Stimulated activated CD8-positive, alpha-beta memory T cell treated with anti-CD3 and anti-CD28 coated beads, Interleukin-7, amount 100 ng/mL, for 1 hour (primary cell): ENCODE measurements around the gene MICAL2.

ENCODE experiments used
- DNase-seq, 2 donors: peaks; one replicate each; pipeline ENCODE4 v3.0.0-alpha.2; 2020; ENCODE audit warnings: low read depth in 2 of 2

Gene MICAL2

GRCh38 chr11:12170984-12171383 lies 60.6 kb downstream of the MICAL2 start:
- DNase-seq = no peak

DNA sequence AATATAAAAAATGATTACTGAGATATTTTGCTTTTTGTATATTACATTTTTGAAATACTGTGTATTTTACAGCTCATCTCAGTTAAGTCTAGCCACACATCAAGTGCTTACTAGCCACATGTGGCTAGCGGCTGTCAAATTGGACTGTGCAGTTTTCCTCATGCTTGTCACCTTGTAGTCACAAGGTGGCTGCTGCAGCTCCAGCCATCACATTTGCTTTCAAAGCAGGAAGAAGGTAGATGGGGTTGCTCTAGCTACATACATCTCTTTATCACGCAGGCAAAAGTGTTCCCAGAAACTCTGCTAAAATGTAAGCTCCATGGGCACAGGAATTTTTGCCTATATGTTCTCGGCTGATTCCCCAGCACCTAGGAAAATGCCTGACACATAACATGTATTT lies 61.5 kb downstream of the MICAL2 start:
- no peak for DNase-seq

DNA sequence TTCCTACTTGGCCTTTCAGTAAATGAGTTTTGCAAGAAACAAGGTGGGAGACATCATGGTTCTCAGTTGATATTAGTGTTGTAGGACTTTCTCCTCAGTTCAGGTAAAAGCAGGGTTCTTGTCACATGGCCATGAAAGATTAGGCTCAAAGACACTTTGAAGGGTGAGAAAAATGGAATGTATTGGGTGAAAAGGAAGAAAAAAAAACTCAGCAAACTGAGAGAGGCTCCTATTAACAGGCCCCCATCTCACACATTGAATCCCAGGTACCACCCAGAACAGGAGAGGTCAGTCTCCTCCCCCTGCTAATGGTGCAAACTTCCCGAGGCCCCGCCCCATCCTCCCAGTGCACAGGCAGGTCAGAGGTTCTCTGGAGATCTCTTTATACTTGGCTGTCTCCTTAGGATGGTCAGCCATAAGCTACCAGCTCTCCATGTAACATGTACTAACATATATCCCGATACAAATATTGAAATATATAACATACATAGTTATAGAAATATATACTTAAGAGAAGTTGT lies 62.2 kb downstream of the MICAL2 start:
- no peak for DNase-seq

GRCh38 chr11:12173111-12173510 lies 62.7 kb downstream of the MICAL2 start:
- DNase-seq = no peak

DNA sequence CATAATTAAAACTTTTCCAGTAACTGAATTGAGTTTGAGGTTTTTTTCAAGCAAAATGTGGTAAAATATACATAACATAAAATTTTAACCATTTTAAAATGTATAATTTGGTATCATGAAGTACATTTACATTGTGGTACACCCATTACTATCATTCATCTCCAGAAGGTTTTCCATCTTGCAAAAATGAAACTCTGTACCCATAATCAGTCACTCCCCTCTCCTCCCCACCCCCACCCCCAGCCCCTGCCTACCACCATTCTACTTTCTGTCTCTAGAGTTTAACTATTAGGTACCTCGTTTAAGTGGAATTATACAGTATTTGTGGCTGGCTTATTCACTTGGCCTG lies 63.7 kb downstream of the MICAL2 start:
- DNase-seq = no peak

DNA sequence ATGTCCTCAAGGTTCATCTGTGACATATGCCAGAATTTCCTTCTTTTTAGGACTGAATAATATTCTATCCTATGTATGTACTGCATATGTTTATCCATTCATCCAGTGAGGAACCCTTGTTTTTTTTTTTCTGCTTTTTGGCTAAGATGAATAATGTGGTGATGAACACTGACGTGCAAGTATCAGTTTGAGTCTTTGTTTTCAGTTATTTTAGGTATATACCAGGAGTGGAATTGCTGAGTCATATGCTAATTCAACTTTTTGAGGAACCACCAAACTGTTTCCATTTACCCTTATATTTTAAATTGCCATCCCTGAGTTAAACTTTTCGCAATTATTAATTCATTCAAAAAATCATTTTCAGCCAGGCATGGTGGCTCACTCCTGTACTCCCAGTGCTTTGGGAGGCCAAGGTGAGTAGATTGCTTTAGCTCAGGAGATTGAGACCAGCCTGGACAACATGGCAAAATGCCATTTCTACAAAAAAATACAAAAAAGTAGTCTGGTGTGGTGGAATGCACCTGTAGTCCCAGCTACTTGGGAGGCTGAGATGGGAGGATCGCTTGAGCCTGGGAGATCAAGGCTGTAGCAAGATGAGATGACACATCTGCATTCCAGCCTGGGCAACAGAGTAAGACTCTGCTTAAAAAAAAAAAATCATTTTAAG lies 64.2 kb downstream of the MICAL2 start:
- DNase-seq = no peak

DNA sequence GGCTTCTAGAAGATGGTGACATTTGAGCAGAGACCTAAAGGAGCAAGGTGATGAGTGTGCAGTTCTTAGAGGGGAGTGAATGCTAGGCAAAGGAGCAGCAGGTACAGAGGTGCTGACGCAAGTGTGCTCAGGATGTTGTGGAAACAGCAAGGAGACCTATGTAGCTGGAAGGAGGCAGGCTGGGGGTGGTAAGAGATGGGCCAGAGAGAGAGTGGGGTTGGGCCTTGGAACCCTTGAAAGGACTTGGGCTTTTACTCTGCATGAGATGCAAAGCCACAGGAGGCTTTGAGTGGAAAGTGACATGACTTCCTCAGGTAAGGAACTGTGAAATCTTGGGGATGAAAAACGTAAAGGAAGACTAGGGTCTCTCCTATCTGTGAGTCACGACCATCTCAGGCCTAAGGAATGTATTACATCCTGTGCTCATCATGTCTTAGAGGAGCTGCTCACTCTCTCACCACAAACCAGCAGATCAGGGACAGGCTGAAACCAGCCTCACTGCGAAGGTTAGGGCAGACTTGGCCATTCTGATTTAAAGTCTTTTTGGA lies 65.4 kb downstream of the MICAL2 start:
- no peak for DNase-seq

DNA sequence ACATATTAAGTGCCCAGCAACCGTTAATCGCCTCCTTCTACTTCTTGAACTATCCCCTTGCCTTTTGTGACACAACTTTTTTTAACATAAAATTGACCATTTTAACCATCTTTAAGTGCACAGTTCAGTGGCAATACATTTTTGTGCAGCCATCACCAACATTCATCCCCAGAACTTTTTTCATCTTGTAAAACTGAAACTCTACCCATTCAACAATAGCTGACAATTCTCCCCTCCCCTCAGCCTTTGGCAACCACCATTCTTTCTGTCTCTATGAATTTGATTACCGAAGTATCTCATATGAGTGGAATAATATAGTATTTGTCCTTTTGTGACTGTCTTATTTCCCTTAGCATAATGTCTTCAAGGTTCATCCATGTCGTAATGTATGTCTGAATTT lies 66.0 kb downstream of the MICAL2 start:
- DNase-seq = no peak

- DNase-seq = no peak
Observed at GRCh38 chr11:12177739-12178338, 67.4 kb downstream of the MICAL2 start.

DNA sequence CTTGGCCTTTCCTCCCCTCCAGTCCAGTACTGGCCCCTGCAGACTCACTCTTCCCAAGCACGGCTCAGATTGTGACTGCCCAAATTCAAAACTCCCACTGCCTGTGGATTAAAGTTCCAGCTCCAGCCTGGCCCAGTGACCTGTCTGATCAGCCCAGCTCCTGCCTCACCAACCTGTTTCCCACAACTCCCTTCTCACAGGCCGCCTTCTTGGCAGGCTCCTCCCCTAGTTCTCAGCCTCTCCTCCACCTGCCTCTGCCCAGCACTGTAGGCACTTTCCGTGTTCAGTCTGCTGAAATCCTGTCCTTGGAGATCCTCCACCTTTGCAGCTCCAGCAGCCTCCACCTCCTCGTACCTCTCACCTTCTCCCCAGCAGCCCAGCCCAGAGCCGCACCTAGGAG lies 68.6 kb downstream of the MICAL2 start:
- no peak for DNase-seq

GRCh38 chr11:12179531-12179930 lies 69.1 kb downstream of the MICAL2 start:
- no peak for DNase-seq

GRCh38 chr11:12180257-12181205 lies 70.1 kb downstream of the MICAL2 start:
- DNase-seq = no peak

GRCh38 chr11:12182302-12182675 lies 71.9 kb downstream of the MICAL2 start:
- DNase-seq = no peak

- no peak for DNase-seq
Observed at GRCh38 chr11:12182676-12183541, 72.5 kb downstream of the MICAL2 start.

- no peak for DNase-seq
Observed at GRCh38 chr11:12183827-12184620, 73.6 kb downstream of the MICAL2 start.

DNA sequence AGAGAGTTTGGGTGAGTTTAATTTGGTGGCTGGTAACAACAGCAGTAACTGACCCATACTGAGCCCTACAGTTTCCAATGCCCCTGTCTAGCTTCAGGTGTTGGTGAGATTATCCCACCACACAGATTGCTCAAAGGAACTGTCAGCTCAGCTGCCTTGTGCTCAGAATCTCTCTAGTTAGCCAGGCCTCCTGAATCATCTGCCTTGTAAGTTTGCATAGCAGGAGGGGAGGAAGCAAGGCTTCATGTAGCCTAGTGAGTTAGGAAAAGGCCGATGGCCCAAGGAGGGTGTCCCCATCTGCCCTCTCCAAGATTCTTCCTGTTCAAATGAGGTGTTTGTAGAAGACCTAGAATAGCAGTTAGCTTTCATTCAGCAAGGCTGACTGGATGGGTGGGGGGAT lies 74.3 kb downstream of the MICAL2 start:
- no peak for DNase-seq

GRCh38 chr11:12185106-12185690 lies 74.8 kb downstream of the MICAL2 start:
- DNase-seq = no peak

GRCh38 chr11:12185914-12186313 lies 75.5 kb downstream of the MICAL2 start:
- DNase-seq = no peak

- DNase-seq = no peak
Observed at GRCh38 chr11:12186701-12187100, 76.3 kb downstream of the MICAL2 start.

GRCh38 chr11:12187399-12187798 lies 77.0 kb downstream of the MICAL2 start:
- DNase-seq = no peak
